B cell (primary cell): ENCODE measurements around the gene NREP. TPM values are rescaled to one million over a fixed set of nuclear protein-coding genes. Genes with fewer than 3 reads are reported as not detected.

Source experiments
- ATAC-seq: fragments of 200-7000 bp; cut with Tn5 transposase; one replicate; pipeline ENCODE4 v1.10.0; 2021; ENCODE audit warnings: low read depth, mild to moderate bottlenecking, moderate number of reproducible peaks, moderate library complexity
- CTCF ChIA-PET: fragments of 350-600 bp; sonication (Branson Sonifier 250); formaldehyde crosslinking; loops from one replicate; lab custom pipeline; 2021; ENCODE audit warnings: antibody characterized with exemption, inconsistent platforms; lab: Charles Lee
- POLR2A ChIA-PET: fragments of 350-600 bp; sonication (Branson Sonifier 250); formaldehyde crosslinking; loops from one replicate; lab custom pipeline; 2021; ENCODE audit warnings: antibody characterized with exemption; lab: Charles Lee
- DNase-seq: peaks from one replicate; pipeline ENCODE4 v3.0.0; 2013
- H2AFZ ChIP-seq: 2 replicates; pipeline ENCODE4 v1.6.1; 2012; ENCODE audit warnings: mild to moderate bottlenecking, low read depth, low read length; ENCODE audit not compliant: insufficient read depth, poor library complexity, severe bottlenecking
- H3K27ac ChIP-seq, 2 donors: 1 replicate in 1 of 2; 2 replicates in 1 of 2; pipeline ENCODE4 v1.5.1; 2012 to 2013; ENCODE audit warnings: low read length in 2 of 2, mild to moderate bottlenecking in 2 of 2, moderate library complexity in 1 of 2
- H3K27me3 ChIP-seq, 4 experiments: fragments of 200-600 bp in 1 of 4; sonication (generic) in 1 of 4; replicated peaks in 1 of 4; 1 replicate in 2 of 4; 2 replicates in 2 of 4; pipeline versions ENCODE4 v1.6.1 to v1.7.0; 2013 to 2016; ENCODE audit warnings: low read length in 3 of 4, mild to moderate bottlenecking in 2 of 4, mixed read lengths in 1 of 4, moderate library complexity in 1 of 4; ENCODE audit not compliant: insufficient read depth in 4 of 4, control insufficient read depth in 3 of 4; ENCODE audit errors: control extremely low read depth in 1 of 4
- H3K36me3 ChIP-seq, 2 experiments: replicated peaks in 1 of 2; 1 replicate in 1 of 2; 2 replicates in 1 of 2; pipeline versions ENCODE4 v1.6.1 to v1.7.1; 2013; ENCODE audit warnings: low read length in 1 of 2; ENCODE audit not compliant: insufficient read depth in 2 of 2, control insufficient read depth in 1 of 2; ENCODE audit errors: control extremely low read depth in 1 of 2, extremely low read depth in 1 of 2
- H3K4me1 ChIP-seq, 2 donors: fragments of 200-600 bp in 1 of 2; sonication (generic) in 1 of 2; 1 replicate in 1 of 2; 2 replicates in 1 of 2; pipeline versions ENCODE4 v1.5.1 to v1.6.1; 2013 to 2017; ENCODE audit warnings: low read length in 2 of 2; ENCODE audit not compliant: control insufficient read depth in 2 of 2, insufficient read depth in 2 of 2
- H3K4me2 ChIP-seq: replicated peaks from 2 replicates; pipeline ENCODE3; 2012; ENCODE audit warnings: mild to moderate bottlenecking, low read depth, low read length; ENCODE audit not compliant: poor library complexity, severe bottlenecking
- H3K4me3 ChIP-seq, 5 experiments: fragments of 200-600 bp in 1 of 5; sonication (generic) in 1 of 5; 1 replicate in 3 of 5; 2 replicates in 2 of 5; pipeline versions ENCODE4 v1.5.1 to v1.7.0; 2011 to 2016; ENCODE audit warnings: low read length in 4 of 5, mild to moderate bottlenecking in 4 of 5, low read depth in 2 of 5, control low read depth in 1 of 5, moderate library complexity in 1 of 5; ENCODE audit not compliant: insufficient read depth in 1 of 5; ENCODE audit errors: control extremely low read depth in 1 of 5, extremely low read depth in 1 of 5
- H3K79me2 ChIP-seq: fragments of 200-600 bp; sonication (generic); one replicate; pipeline ENCODE4 v1.6.0; 2016; ENCODE audit warnings: low read length; ENCODE audit not compliant: control insufficient read depth, insufficient read depth
- H3K9ac ChIP-seq: fragments of 200-600 bp; sonication (generic); 2 replicates; pipeline ENCODE4 v1.6.1; 2017; ENCODE audit warnings: mild to moderate bottlenecking, low read length, moderate library complexity
- H3K9me3 ChIP-seq, 3 donors: one replicate each; pipeline versions ENCODE4 v1.6.1 to v1.7.1; 2013; ENCODE audit warnings: low read length in 2 of 3; ENCODE audit not compliant: control insufficient read depth in 2 of 3, insufficient read depth in 1 of 3; ENCODE audit errors: control extremely low read depth in 1 of 3
- H4K20me1 ChIP-seq: 2 replicates; pipeline ENCODE4 v1.6.0; 2012; ENCODE audit warnings: mild to moderate bottlenecking, low read length; ENCODE audit not compliant: insufficient read depth, control insufficient read depth, poor library complexity, severe bottlenecking
- H3K27ac Mint-ChIP-seq: one replicate; pipeline ENCODE4 v1.8.0; 2021; ENCODE audit warnings: mixed read lengths
- H3K27me3 Mint-ChIP-seq: one replicate; pipeline ENCODE4 v1.8.0; 2021; ENCODE audit warnings: mixed read lengths
- H3K4me1 Mint-ChIP-seq: one replicate; pipeline ENCODE4 v1.8.0; 2021; ENCODE audit warnings: mixed read lengths
- H3K4me3 Mint-ChIP-seq: one replicate; pipeline ENCODE4 v1.8.0; 2021; ENCODE audit warnings: mixed read lengths
- H3K9me3 Mint-ChIP-seq: one replicate; pipeline ENCODE4 v1.8.0; 2022; ENCODE audit warnings: mixed read lengths; ENCODE audit not compliant: insufficient read depth
- EZH2 ChIP-seq: IDR thresholded peaks from 2 replicates; pipeline ENCODE4 v1.6.1; 2012; ENCODE audit warnings: borderline replicate concordance, low read depth, mild to moderate bottlenecking, moderate library complexity, low read length; ENCODE audit not compliant: insufficient read depth, poor library complexity, severe bottlenecking
- WGBS: methylation state at CpG from one replicate; pipeline ENCODE4 v1.1.5; 2013; ENCODE audit warnings: missing lambda C conversion rate; ENCODE audit not compliant: insufficient coverage; 5-methylcytosine and 5-hydroxymethylcytosine counted together
- intact Hi-C: fragments of 100-400 bp; cut with micrococcal nuclease; formaldehyde crosslinking; loops from one replicate; pipeline ENCODE4 v1.10.0; 2022
- polyA plus RNA-seq: library from polyadenylated mRNA; depleted of rRNA; stranded (reverse); fragments of >200 nt; gene quantifications from 2 replicates; pipeline ENCODE4 v1.2.3, GENCODE V29; 2012
- total RNA-seq, 2 donors: library from RNA; stranded (reverse); fragments of 120-200 nt in 1 of 2; gene quantifications; 1 replicate in 1 of 2; 2 replicates in 1 of 2; pipeline versions ENCODE4 v1.2.3 to v1.2.4, GENCODE V29; 2013 to 2022
- TF ChIP-seq, protein P1 (sequence below): fragments of 200-600 bp; IDR thresholded peaks from one replicate; pipeline ENCODE4 v1.8.0; 2022; ENCODE audit warnings: antibody characterized with exemption, mild to moderate bottlenecking

The NREP gene
- total and polyA plus RNA-seq, 2 donors (not counting 1 experiment from before 2014, with no cell fraction given): 6.7 to 17.0 TPM

DNA sequence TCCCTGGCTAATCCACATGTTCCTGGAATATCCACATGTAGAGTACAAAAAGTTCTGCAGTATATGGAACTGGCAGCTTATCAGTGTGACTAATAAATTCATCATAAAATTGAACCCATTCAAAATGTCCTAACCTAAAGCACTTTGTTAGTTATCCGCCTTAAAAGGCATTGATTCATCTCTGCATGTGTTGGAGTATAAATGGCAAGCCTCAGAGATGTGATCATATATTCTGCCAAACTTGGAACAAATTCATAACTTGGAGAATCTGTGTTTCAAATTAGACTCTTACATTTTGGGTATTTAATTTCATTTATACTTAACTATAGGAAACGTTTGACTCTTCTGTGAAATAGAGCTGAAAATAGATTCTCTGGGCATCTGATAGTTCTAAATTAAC lies 25.2 kb upstream of the NREP start:
- no CpG with 5 or more reads among the region's 2 CpGs for WGBS
- Histone ChIP-seq H2AFZ (no peak overlapping the region), H4K20me1 (no peaks in the 10 kb centered on the region), H3K4me1 (no peaks in the 10 kb centered on the region), H3K27ac (no peak overlapping the region), H3K4me2 (no peak overlapping the region), H3K9ac (no peak overlapping the region), H3K9me3 (no peaks in the 10 kb centered on the region), H3K27me3 (no peaks in the 10 kb centered on the region), H3K36me3 (no peaks in the 10 kb centered on the region), H3K4me3 (no peak overlapping the region), H3K79me2 (no peaks in the 10 kb centered on the region)
- ATAC-seq (no peak), DNase-seq (no peak)
- Mint-ChIP-seq H3K9me3 (no peaks in the 10 kb centered on the region), H3K27me3 (peaks cover 4% of the 10 kb centered on the region), H3K4me3 (no peak overlapping the region), H3K4me1 (no peaks in the 10 kb centered on the region), H3K27ac (no peak overlapping the region)
- TF ChIP-seq, protein P1, sequence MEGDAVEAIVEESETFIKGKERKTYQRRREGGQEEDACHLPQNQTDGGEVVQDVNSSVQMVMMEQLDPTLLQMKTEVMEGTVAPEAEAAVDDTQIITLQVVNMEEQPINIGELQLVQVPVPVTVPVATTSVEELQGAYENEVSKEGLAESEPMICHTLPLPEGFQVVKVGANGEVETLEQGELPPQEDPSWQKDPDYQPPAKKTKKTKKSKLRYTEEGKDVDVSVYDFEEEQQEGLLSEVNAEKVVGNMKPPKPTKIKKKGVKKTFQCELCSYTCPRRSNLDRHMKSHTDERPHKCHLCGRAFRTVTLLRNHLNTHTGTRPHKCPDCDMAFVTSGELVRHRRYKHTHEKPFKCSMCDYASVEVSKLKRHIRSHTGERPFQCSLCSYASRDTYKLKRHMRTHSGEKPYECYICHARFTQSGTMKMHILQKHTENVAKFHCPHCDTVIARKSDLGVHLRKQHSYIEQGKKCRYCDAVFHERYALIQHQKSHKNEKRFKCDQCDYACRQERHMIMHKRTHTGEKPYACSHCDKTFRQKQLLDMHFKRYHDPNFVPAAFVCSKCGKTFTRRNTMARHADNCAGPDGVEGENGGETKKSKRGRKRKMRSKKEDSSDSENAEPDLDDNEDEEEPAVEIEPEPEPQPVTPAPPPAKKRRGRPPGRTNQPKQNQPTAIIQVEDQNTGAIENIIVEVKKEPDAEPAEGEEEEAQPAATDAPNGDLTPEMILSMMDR: no peak
- no peak for TF ChIP-seq EZH2
- POLR2A ChIA-PET: no interaction called here
- intact Hi-C loops: no loop called here
- CTCF ChIA-PET: no interaction called here

- Histone ChIP-seq H3K27ac (no peak overlapping the region), H3K4me3 (no peak overlapping the region), H3K9ac (no peak overlapping the region), H4K20me1 (no peaks in the 10 kb centered on the region), H2AFZ (no peak overlapping the region), H3K36me3 (no peaks in the 10 kb centered on the region), H3K27me3 (no peaks in the 10 kb centered on the region), H3K79me2 (no peaks in the 10 kb centered on the region), H3K4me2 (no peak overlapping the region), H3K4me1 (no peaks in the 10 kb centered on the region), H3K9me3 (no peaks in the 10 kb centered on the region)
- H3K9me3 Mint-ChIP-seq: no peaks in the 10 kb centered on the region
- POLR2A ChIA-PET: no interaction called here
- no peak overlapping the region for H3K27ac Mint-ChIP-seq
- no peaks in the 10 kb centered on the region for H3K4me1 Mint-ChIP-seq
- CTCF ChIA-PET: no interaction called here
- H3K27me3 Mint-ChIP-seq: peaks cover 6% of the 10 kb centered on the region
- ATAC-seq: no peak
- intact Hi-C loops: no loop called here
- no peak for TF ChIP-seq EZH2
- TF ChIP-seq, protein P1: no peak
- no peak overlapping the region for H3K4me3 Mint-ChIP-seq
- DNase-seq: no peak
- 39% methylated on average over 6 of the region's 6 CpGs for WGBS
Measured at GRCh38 chr5:111781200-111781599, 24.2 kb upstream of the NREP start.
